HepG2 (cell line): Measurements from ENCODE around the gene TLE2. TPM values are rescaled to one million over a fixed set of nuclear protein-coding genes. Genes with fewer than 3 reads are reported as not detected.

Experiments
- ATAC-seq: fragments of 200-7000 bp; cut with Tn5 transposase; 3 replicates; pipeline ENCODE4 v1.9.1; 2020; ENCODE audit warnings: mild to moderate bottlenecking, moderate library complexity
- BruUV-seq: library from RNA; stranded (reverse); fragments of 400-500 nt; replicated peaks from 2 replicates; lab custom pipeline; 2021; lab: Mats Ljungman, UMichigan
- CTCF ChIA-PET: fragments of 300-600 bp; formaldehyde crosslinking; extraction: SDS; loops from one replicate; lab custom pipeline; 2021; ENCODE audit warnings: low total read pairs, inconsistent platforms, low intra/inter-chr PET ratio; lab: Yijun Ruan, JAX
- POLR2A ChIA-PET: fragments of 350-600 bp; sonication (Branson Sonifier 250); formaldehyde crosslinking; loops from one replicate; lab custom pipeline; 2020; ENCODE audit warnings: antibody characterized with exemption, inconsistent platforms; lab: Yijun Ruan, JAX
- DNase-seq: peaks from one replicate; pipeline ENCODE4 v3.0.0-alpha.2; 2015; ENCODE audit warnings: low spot score
- FAIRE-seq: peaks from 3 replicates; lab custom pipeline; 2011; peaks lifted over from hg19 to GRCh38; lab: Jason Lieb, UNC
- H2AFZ ChIP-seq: one replicate; pipeline ENCODE4 v1.6.1; 2011; ENCODE audit warnings: low read length, inconsistent platforms
- H3K27ac ChIP-seq: fragments of 300-600 bp; 3 replicates; pipeline ENCODE4 v1.8.0; 2011; ENCODE audit warnings: mixed run types, mild to moderate bottlenecking, mixed read lengths, low read length, inconsistent platforms; ENCODE audit not compliant: insufficient read depth; ENCODE audit errors: extremely low read length
- H3K27me3 ChIP-seq, 2 experiments: fragments of 200-600 bp in 1 of 2; 2 replicates in 1 of 2; 3 replicates in 1 of 2; pipeline versions ENCODE4 v1.6.0 to v1.8.0; 2011; ENCODE audit warnings: low read length in 2 of 2, mild to moderate bottlenecking in 2 of 2, moderate library complexity in 2 of 2, inconsistent platforms in 1 of 2; ENCODE audit not compliant: insufficient read depth in 2 of 2, control insufficient read depth in 1 of 2
- H3K36me3 ChIP-seq, 2 experiments: fragments of 200-600 bp in 1 of 2; replicated peaks in 1 of 2; 2 replicates in 1 of 2; 3 replicates in 1 of 2; pipeline versions ENCODE4 v1.5.1 to v1.8.0; 2011; ENCODE audit warnings: low read length in 2 of 2, inconsistent platforms in 1 of 2; ENCODE audit not compliant: insufficient read depth in 2 of 2, control insufficient read depth in 1 of 2
- H3K4me1 ChIP-seq: 2 replicates; pipeline ENCODE4 v1.5.1; 2012; ENCODE audit warnings: low read length, inconsistent platforms; ENCODE audit not compliant: insufficient read depth
- H3K4me2 ChIP-seq: 2 replicates; pipeline ENCODE4 v1.6.0; 2011; ENCODE audit warnings: low read depth, low read length, inconsistent platforms
- H3K4me3 ChIP-seq, 3 experiments: fragments of 200-600 bp in 1 of 3; sonication (generic), shearing (Covaris generic) in 1 of 3; replicated peaks in 1 of 3; 2 replicates each; pipeline ENCODE4 v1.5.1; 2011 to 2016; ENCODE audit warnings: low read length in 3 of 3, inconsistent platforms in 2 of 3, low read depth in 2 of 3, mild to moderate bottlenecking in 2 of 3, control low read depth in 1 of 3, mixed read lengths in 1 of 3; ENCODE audit not compliant: insufficient read depth in 1 of 3
- H3K79me2 ChIP-seq: one replicate; pipeline ENCODE4 v1.6.1; 2011; ENCODE audit warnings: low read length, inconsistent platforms; ENCODE audit not compliant: insufficient read depth
- H3K9ac ChIP-seq: 2 replicates; pipeline ENCODE4 v1.6.0; 2011; ENCODE audit warnings: mild to moderate bottlenecking, low read depth, low read length, inconsistent platforms; ENCODE audit not compliant: insufficient read depth
- H3K9me3 ChIP-seq: 2 replicates; pipeline ENCODE4 v1.5.1; 2012; ENCODE audit warnings: mild to moderate bottlenecking, low read length
- H4K20me1 ChIP-seq: 2 replicates; pipeline ENCODE4 v1.6.0; 2011; ENCODE audit warnings: inconsistent platforms, mild to moderate bottlenecking, low read length, moderate library complexity; ENCODE audit not compliant: insufficient read depth
- GATAD2A ChIP-seq: IDR thresholded peaks from 2 replicates; pipeline ENCODE4 v1.6.1; 2016
- HDAC6 ChIP-seq: fragments of 200-600 bp; sonication (generic); IDR thresholded peaks from 2 replicates; pipeline ENCODE4 v1.7.0; 2017; ENCODE audit warnings: mild to moderate bottlenecking, antibody characterized with exemption, low read length, low read depth
- IRX3 ChIP-seq: sonication (generic); formaldehyde crosslinking; IDR thresholded peaks from 2 replicates; pipeline ENCODE4 v1.8.1; 2023; ENCODE audit warnings: mild to moderate bottlenecking, low read depth, missing genetic modification reagents, borderline replicate concordance
- NR1H2 ChIP-seq: sonication (generic); formaldehyde crosslinking; IDR thresholded peaks from 2 replicates; pipeline ENCODE4 v1.8.1; 2022; ENCODE audit warnings: low read depth, missing genetic modification reagents, borderline replicate concordance
- PHF5A ChIP-seq: IDR thresholded peaks from one replicate; pipeline ENCODE4 v1.6.1; 2018; ENCODE audit warnings: low read depth, missing genetic modification reagents; ENCODE audit not compliant: unreplicated experiment
- SRY ChIP-seq: sonication (generic); formaldehyde crosslinking; IDR thresholded peaks from 2 replicates; pipeline ENCODE4 v1.8.0; 2022; ENCODE audit warnings: mild to moderate bottlenecking, missing genetic modification reagents
- TRIM24 ChIP-seq: sonication (generic); formaldehyde crosslinking; IDR thresholded peaks from 2 replicates; pipeline ENCODE4 v1.8.0; 2022; ENCODE audit warnings: mild to moderate bottlenecking, missing genetic modification reagents
- ZBTB7A ChIP-seq: sonication (generic); formaldehyde crosslinking; IDR thresholded peaks from 2 replicates; pipeline ENCODE4 v1.8.0; 2022; ENCODE audit warnings: mild to moderate bottlenecking, missing genetic modification reagents
- ZFY ChIP-seq: sonication (generic); formaldehyde crosslinking; IDR thresholded peaks from 2 replicates; pipeline ENCODE4 v1.4.0; 2020; ENCODE audit warnings: missing genetic modification reagents
- ZNF143 ChIP-seq: sonication (generic); formaldehyde crosslinking; IDR thresholded peaks from 2 replicates; pipeline ENCODE4 v1.4.0; 2020; ENCODE audit warnings: missing genetic modification reagents
- ZNF263 ChIP-seq: sonication (generic); formaldehyde crosslinking; IDR thresholded peaks from 2 replicates; pipeline ENCODE4 v1.4.0; 2020; ENCODE audit warnings: missing genetic modification reagents
- ZNF350 ChIP-seq: sonication (generic); formaldehyde crosslinking; IDR thresholded peaks from 2 replicates; pipeline ENCODE4 v1.4.0; 2020; ENCODE audit warnings: mild to moderate bottlenecking, low read depth, missing genetic modification reagents, borderline replicate concordance
- ZNF652 ChIP-seq: IDR thresholded peaks from 2 replicates; pipeline ENCODE4 v1.6.1; 2016; ENCODE audit warnings: low read depth, borderline replicate concordance
- ZSCAN21 ChIP-seq: sonication (generic); formaldehyde crosslinking; IDR thresholded peaks from 2 replicates; pipeline ENCODE4 v1.8.0; 2022; ENCODE audit warnings: mild to moderate bottlenecking, missing genetic modification reagents, moderate library complexity, borderline replicate concordance
- WGBS: methylation state at CpG from one replicate; pipeline ENCODE4 v1.1.6; 2017; ENCODE audit warnings: low lambda C conversion rate; 5-methylcytosine and 5-hydroxymethylcytosine counted together
- in situ Hi-C: cut with HindIII; loops from 2 replicates; pipeline ENCODE4 v1.10.0; 2017; ENCODE audit warnings: low pct_unique_long_range_greater_than_20kb; ENCODE audit not compliant: extremely low pct_ligation_motif_present
- intact Hi-C: fragments of 100-400 bp; cut with micrococcal nuclease; formaldehyde crosslinking; loops from one replicate; pipeline ENCODE4 v1.10.0; 2022; ENCODE audit not compliant: unreplicated experiment
- polyA plus RNA-seq, 8 experiments: library from polyadenylated mRNA; depleted of rRNA in 3 of 8; stranded (reverse) in 7 of 8; unstranded in 1 of 8; fragments of >200 nt; fragmentation: Illumina TruSeq in 4 of 8; extraction: Trizol in 4 of 8; gene quantifications; 2 replicates each; pipeline versions ENCODE4 v1.2.1 to v1.2.3, GENCODE V29; 2011 to 2016; ENCODE audit warnings: low read depth in 4 of 8, missing spikeins in 1 of 8, mixed read lengths in 1 of 8; ENCODE audit not compliant: insufficient read depth in 1 of 8
- total RNA-seq, 5 experiments: library from RNA; depleted of rRNA; stranded (reverse); fragments of >200 nt; fragmentation: Illumina TruSeq; extraction: Trizol; gene quantifications; 2 replicates each; pipeline ENCODE4 v1.2.3, GENCODE V29; 2016; ENCODE audit warnings: low read depth in 1 of 5
- TF ChIP-seq, protein P1 (sequence below): sonication (generic); formaldehyde crosslinking; IDR thresholded peaks from 2 replicates; pipeline ENCODE4 v1.8.1; 2023; ENCODE audit warnings: missing genetic modification reagents, inconsistent platforms, borderline replicate concordance
- TF ChIP-seq, protein P2 (sequence below): IDR thresholded peaks from 2 replicates; pipeline ENCODE4 v1.6.1; 2016; ENCODE audit warnings: mild to moderate bottlenecking
- TF ChIP-seq, protein P3 (sequence below): sonication (generic); formaldehyde crosslinking; IDR thresholded peaks from 2 replicates; pipeline ENCODE4 v1.4.0; 2020; ENCODE audit warnings: missing genetic modification reagents
- TF ChIP-seq, protein P4 (sequence below): sonication (generic); formaldehyde crosslinking; IDR thresholded peaks from 2 replicates; pipeline ENCODE4 v1.5.0; 2020; ENCODE audit warnings: missing genetic modification reagents
- TF ChIP-seq, protein P5 (sequence below): sonication (generic); formaldehyde crosslinking; IDR thresholded peaks from 2 replicates; pipeline ENCODE4 v1.8.0; 2023; ENCODE audit warnings: mild to moderate bottlenecking, missing genetic modification reagents

Gene TLE2
- total and polyA plus RNA-seq, 2 of the 13 experiments (the other 11 are each of a cell fraction or from before 2014, with no cell fraction given) = 0.07 to 0.81 TPM

DNA sequence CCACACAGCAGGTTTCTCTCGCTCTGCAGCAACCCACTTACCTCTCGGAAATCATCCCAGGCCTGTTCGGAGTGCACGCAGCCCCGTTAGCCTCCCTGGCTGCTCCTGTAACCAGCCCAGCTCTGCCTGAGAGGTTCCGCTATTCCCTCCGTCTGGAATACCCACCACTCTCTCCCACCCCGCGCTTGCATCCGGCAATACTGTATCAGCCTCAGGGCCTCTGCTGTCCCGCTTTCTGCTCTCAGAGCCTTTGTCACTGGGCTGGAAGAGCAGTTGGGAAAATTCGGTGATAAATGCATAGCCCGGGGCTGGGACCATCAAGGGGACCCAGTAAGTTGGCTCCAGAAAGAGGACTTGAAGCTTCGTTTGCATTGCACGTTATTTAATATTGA, 52.5 kb downstream of the TLE2 start:
- under 1% methylated on average over 15 of the region's 15 CpGs for WGBS
- in situ Hi-C loops = no loop called here
- Histone ChIP-seq H3K36me3 (no peaks in the 10 kb centered on the region), H3K4me2 (peak overlapping the region; percentile 96), H3K9ac (peak overlapping the region; percentile 53), H2AFZ (peak overlapping the region; percentile 17), H3K79me2 (no peaks in the 10 kb centered on the region), H3K27ac (no peak overlapping the region), H3K9me3 (no peaks in the 10 kb centered on the region), H3K4me1 (peaks cover 57% of the 10 kb centered on the region), H3K4me3 (peak overlapping the region; percentile 47 to 78 (median 59)), H4K20me1 (no peaks in the 10 kb centered on the region), H3K27me3 (peaks cover 0 to 22% of the 10 kb centered on the region in 2 experiments; a peak in 4 of 5 replicates)
- intact Hi-C loops = loop anchor here (5.0 kb wide), 1 partner anchor 116 kb away; the partner anchor contains the start of gene GNA11
- ChIA-PET POLR2A (interaction anchor here (0.6 to 2.7 kb wide), 4 partner anchors 26 to 60 kb away, joined by 3 to 10 read pairs (median 6); no protein-coding TSS in a partner anchor), CTCF (no interaction called here)
- ATAC-seq (peak; percentile 48), FAIRE-seq (no peak), DNase-seq (no peak)
- BruUV-seq = no TSS peak
- TF ChIP-seq ZFY (CRISPR knock-in tag) (peak; percentile 16; the same call in 1 of the 2 replicates), ZBTB7A (CRISPR knock-in tag) (peak; percentile 55; the same call in 1 of the 2 replicates), ZNF143 (no peak), IRX3 (CRISPR knock-in tag) (no peak), TRIM24 (CRISPR knock-in tag) (no peak), HDAC6 (no peak), PHF5A (no peak), SRY (CRISPR knock-in tag) (no peak), ZNF350 (CRISPR knock-in tag) (no peak), ZNF652 (CRISPR knock-in tag) (no peak), GATAD2A (no peak), ZSCAN21 (no peak), NR1H2 (peak; percentile 64; the same call in 1 of the 2 replicates), ZNF263 (CRISPR knock-in tag) (no peak)
- TF ChIP-seq, protein P1, sequence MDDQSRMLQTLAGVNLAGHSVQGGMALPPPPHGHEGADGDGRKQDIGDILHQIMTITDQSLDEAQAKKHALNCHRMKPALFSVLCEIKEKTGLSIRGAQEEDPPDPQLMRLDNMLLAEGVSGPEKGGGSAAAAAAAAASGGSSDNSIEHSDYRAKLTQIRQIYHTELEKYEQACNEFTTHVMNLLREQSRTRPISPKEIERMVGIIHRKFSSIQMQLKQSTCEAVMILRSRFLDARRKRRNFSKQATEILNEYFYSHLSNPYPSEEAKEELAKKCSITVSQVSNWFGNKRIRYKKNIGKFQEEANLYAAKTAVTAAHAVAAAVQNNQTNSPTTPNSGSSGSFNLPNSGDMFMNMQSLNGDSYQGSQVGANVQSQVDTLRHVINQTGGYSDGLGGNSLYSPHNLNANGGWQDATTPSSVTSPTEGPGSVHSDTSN (CRISPR knock-in tag) = no peak
- TF ChIP-seq, protein P2, sequence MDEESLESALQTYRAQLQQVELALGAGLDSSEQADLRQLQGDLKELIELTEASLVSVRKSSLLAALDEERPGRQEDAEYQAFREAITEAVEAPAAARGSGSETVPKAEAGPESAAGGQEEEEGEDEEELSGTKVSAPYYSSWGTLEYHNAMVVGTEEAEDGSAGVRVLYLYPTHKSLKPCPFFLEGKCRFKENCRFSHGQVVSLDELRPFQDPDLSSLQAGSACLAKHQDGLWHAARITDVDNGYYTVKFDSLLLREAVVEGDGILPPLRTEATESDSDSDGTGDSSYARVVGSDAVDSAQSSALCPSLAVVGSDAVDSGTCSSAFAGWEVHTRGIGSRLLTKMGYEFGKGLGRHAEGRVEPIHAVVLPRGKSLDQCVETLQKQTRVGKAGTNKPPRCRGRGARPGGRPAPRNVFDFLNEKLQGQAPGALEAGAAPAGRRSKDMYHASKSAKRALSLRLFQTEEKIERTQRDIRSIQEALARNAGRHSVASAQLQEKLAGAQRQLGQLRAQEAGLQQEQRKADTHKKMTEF = no peak
- TF ChIP-seq, protein P3, sequence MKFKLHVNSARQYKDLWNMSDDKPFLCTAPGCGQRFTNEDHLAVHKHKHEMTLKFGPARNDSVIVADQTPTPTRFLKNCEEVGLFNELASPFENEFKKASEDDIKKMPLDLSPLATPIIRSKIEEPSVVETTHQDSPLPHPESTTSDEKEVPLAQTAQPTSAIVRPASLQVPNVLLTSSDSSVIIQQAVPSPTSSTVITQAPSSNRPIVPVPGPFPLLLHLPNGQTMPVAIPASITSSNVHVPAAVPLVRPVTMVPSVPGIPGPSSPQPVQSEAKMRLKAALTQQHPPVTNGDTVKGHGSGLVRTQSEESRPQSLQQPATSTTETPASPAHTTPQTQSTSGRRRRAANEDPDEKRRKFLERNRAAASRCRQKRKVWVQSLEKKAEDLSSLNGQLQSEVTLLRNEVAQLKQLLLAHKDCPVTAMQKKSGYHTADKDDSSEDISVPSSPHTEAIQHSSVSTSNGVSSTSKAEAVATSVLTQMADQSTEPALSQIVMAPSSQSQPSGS (CRISPR knock-in tag) = no peak
- TF ChIP-seq, protein P4, sequence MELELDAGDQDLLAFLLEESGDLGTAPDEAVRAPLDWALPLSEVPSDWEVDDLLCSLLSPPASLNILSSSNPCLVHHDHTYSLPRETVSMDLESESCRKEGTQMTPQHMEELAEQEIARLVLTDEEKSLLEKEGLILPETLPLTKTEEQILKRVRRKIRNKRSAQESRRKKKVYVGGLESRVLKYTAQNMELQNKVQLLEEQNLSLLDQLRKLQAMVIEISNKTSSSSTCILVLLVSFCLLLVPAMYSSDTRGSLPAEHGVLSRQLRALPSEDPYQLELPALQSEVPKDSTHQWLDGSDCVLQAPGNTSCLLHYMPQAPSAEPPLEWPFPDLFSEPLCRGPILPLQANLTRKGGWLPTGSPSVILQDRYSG = 0 out of 2 replicates have a peak, but pooled peaks have one; percentile 17
- TF ChIP-seq, protein P5, sequence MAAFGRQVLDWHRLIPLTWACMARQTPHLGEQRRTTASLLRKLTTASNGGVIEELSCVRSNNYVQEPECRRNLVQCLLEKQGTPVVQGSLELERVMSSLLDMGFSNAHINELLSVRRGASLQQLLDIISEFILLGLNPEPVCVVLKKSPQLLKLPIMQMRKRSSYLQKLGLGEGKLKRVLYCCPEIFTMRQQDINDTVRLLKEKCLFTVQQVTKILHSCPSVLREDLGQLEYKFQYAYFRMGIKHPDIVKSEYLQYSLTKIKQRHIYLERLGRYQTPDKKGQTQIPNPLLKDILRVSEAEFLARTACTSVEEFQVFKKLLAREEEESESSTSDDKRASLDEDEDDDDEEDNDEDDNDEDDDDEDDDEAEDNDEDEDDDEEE (CRISPR knock-in tag) = no peak
